Kidney (tissue), 14 donors: Measurements from ENCODE around the gene GET3. TPM values are rescaled to one million over a fixed set of nuclear protein-coding genes. Genes with fewer than 3 reads are reported as not detected.

Source experiments
- DNase-seq, 5 donors: peaks; one replicate each; pipeline ENCODE4 v3.0.0-alpha.2; 2013 to 2020
- FAIRE-seq: peaks from 2 replicates; lab custom pipeline; 2012; peaks lifted over from hg19 to GRCh38; lab: Jason Lieb, UNC
- H3K27ac ChIP-seq, 2 donors: one replicate each; pipeline ENCODE4 v1.7.0; 2013; ENCODE audit warnings: low read depth in 2 of 2, low read length in 2 of 2, inconsistent platforms in 1 of 2
- H3K27me3 ChIP-seq: one replicate; pipeline ENCODE4 v1.7.1; 2013; ENCODE audit warnings: low read length, inconsistent platforms; ENCODE audit not compliant: control insufficient read depth, insufficient read depth
- H3K36me3 ChIP-seq, 3 donors: one replicate each; pipeline versions ENCODE4 v1.7.0 to v1.7.1; 2013; ENCODE audit warnings: low read length in 3 of 3, control low read depth in 1 of 3, inconsistent platforms in 1 of 3; ENCODE audit not compliant: insufficient read depth in 3 of 3, control insufficient read depth in 2 of 3
- H3K4me1 ChIP-seq, 3 donors: one replicate each; pipeline versions ENCODE4 v1.7.0 to v1.7.1; 2013; ENCODE audit warnings: low read length in 3 of 3, inconsistent platforms in 1 of 3, low read depth in 1 of 3; ENCODE audit not compliant: control insufficient read depth in 2 of 3, insufficient read depth in 2 of 3
- H3K4me3 ChIP-seq, 3 donors: one replicate each; pipeline versions ENCODE4 v1.7.0 to v1.8.1; 2013; ENCODE audit warnings: low read length in 3 of 3, control low read depth in 1 of 3, inconsistent platforms in 1 of 3
- H3K9ac ChIP-seq, 3 donors: one replicate each; pipeline versions ENCODE4 v1.7.0 to v1.7.1; 2013; ENCODE audit warnings: low read length in 3 of 3, control low read depth in 1 of 3, inconsistent platforms in 1 of 3
- H3K9me3 ChIP-seq, 3 donors: one replicate each; pipeline versions ENCODE4 v1.7.0 to v1.7.1; 2013; ENCODE audit warnings: low read length in 3 of 3, control low read depth in 1 of 3, inconsistent platforms in 1 of 3; ENCODE audit not compliant: control insufficient read depth in 2 of 3, insufficient read depth in 1 of 3
- intact Hi-C: fragments of 100-400 bp; cut with DNase I; formaldehyde crosslinking; loops from one replicate; pipeline ENCODE4 v1.11.1; 2022
- polyA plus RNA-seq: library from polyadenylated mRNA; stranded (reverse); fragments of 350-450 nt; fragmentation: Illumina TruSeq; extraction: RNeasy Lipid Tissue Mini Kit (QIAGEN cat#74804); gene quantifications from one replicate; pipeline ENCODE4 v1.2.3, GENCODE V29; 2014; ENCODE audit warnings: low read depth, low replicate concordance; ENCODE audit not compliant: insufficient read depth
- total RNA-seq: library from RNA; stranded (reverse); fragmentation: NEBNext Ultra II Directional; extraction: Animal tissue kit (Norgen Biotek cat#: 25700); gene quantifications from one replicate; pipeline ENCODE4 v1.2.1, GENCODE V29; 2021
- TF ChIP-seq, protein P1 (sequence below): IDR thresholded peaks from 3 replicates; pipeline ENCODE4 v1.5.1; 2012; ENCODE audit warnings: mild to moderate bottlenecking, moderate library complexity, borderline replicate concordance; ENCODE audit not compliant: insufficient read depth; ENCODE audit errors: extremely low read depth
- donor health status: control.
- donor health status: control.
- donor health status: control.
- donor health status: control.
- donor health status: control.
- donor health status: DM: yes; HTN: yes; CAD: no.
- donor health status: Normal renal cell carcinoma (clear cell type).

GET3 gene
- total and polyA plus RNA-seq, 2 donors from 2014 or later: 71.3 to 132 TPM

GRCh38 chr19:12794196-12794941, 57.1 kb downstream of the GET3 start:
- Histone ChIP-seq H3K27me3 (no peaks in the 10 kb centered on the region), H3K4me1 (peaks cover 0 to 14% (median 4%) of the 10 kb centered on the region in 3 donors), H3K4me3 (peak overlapping the region in 2 of 3 donors; percentile 56 to 97), H3K9ac (peak overlapping the region in 1 of 3 donors; percentile 28), H3K27ac (peak overlapping the region; percentile 100), H3K36me3 (peaks cover 0 to 5% (median 2%) of the 10 kb centered on the region in 3 donors), H3K9me3 (no peaks in the 10 kb centered on the region)
- FAIRE-seq (no peak), DNase-seq (peak in 1 of 5 donors; percentile 25)
- TF ChIP-seq, protein P1, sequence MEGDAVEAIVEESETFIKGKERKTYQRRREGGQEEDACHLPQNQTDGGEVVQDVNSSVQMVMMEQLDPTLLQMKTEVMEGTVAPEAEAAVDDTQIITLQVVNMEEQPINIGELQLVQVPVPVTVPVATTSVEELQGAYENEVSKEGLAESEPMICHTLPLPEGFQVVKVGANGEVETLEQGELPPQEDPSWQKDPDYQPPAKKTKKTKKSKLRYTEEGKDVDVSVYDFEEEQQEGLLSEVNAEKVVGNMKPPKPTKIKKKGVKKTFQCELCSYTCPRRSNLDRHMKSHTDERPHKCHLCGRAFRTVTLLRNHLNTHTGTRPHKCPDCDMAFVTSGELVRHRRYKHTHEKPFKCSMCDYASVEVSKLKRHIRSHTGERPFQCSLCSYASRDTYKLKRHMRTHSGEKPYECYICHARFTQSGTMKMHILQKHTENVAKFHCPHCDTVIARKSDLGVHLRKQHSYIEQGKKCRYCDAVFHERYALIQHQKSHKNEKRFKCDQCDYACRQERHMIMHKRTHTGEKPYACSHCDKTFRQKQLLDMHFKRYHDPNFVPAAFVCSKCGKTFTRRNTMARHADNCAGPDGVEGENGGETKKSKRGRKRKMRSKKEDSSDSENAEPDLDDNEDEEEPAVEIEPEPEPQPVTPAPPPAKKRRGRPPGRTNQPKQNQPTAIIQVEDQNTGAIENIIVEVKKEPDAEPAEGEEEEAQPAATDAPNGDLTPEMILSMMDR: no peak
- intact Hi-C loops: loop anchor here (10.0 kb wide), 1 partner anchor 120 kb away; no protein-coding TSS in a partner anchor

GRCh38 chr19:12794971-12795381, 57.7 kb downstream of the GET3 start:
- no peak for FAIRE-seq
- Histone ChIP-seq H3K27ac (no peak overlapping the region), H3K4me3 (no peak overlapping the region)

DNA sequence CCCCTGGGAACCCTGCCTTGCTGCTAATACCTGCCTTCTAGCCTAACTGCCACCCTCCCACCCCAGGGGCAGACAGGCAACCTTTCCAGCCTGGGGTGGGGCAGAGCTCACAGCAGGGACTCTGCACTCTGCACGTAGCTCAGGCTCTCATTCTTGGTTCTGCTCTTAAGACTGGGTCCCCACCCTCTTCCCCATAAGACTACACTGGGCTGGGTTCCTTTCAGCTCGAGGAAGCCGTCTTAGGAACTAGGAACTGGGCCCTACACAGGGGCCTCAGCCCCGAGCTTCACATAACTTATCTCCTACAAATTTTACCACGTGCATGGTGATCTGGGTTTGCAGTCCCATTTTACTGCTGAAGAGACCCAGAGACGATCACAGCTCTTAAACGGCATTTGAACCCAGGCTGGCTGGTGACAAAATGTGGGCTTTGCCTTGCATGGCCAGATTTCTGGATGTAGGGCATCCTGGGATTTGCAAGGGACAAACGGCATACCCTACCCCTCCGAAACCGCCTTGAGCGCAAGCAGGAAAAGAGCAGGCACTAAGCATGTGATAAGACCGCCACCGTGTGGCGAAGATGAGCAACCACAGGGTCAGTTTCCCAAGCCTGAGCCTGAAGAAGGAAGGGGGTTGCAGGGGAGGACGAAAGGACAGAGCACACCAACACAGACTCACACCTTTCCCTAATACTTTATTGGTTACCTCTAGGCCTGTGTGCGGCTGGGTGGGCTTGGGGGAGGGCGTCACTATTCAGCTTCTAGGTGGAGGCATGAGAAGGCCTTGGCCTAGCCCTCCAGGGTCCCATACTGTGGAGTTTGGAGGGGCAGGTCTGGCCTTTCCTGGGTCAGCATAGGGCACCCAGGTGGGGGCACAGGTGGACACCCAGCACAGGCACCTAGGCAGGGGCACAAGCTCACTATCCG, 59.1 kb downstream of the GET3 start:
- no peaks in the 10 kb centered on the region for H3K27me3 ChIP-seq
- peak; percentile 83 to 93 (median 88) for DNase-seq
- no peak overlapping the region for H3K9ac ChIP-seq
- peak overlapping the region in 2 of 3 donors; percentile 20 to 23 for H3K4me3 ChIP-seq
- FAIRE-seq: no peak
- H3K36me3 ChIP-seq: peaks cover 0 to 10% (median 2%) of the 10 kb centered on the region in 3 donors
- TF ChIP-seq, protein P1: peak; percentile 100
- peak overlapping the region in 1 of 2 donors; percentile 43 for H3K27ac ChIP-seq
- peaks cover 0 to 18% (median 4%) of the 10 kb centered on the region in 3 donors for H3K4me1 ChIP-seq
- no peaks in the 10 kb centered on the region for H3K9me3 ChIP-seq
- intact Hi-C loops: loop anchor here (10.0 kb wide), 1 partner anchor 122 kb away; no protein-coding TSS in a partner anchor

More at GRCh38 chr19:12794971-12795381, 57.7 kb downstream of the GET3 start:
- Histone ChIP-seq H3K36me3 (peaks cover 0 to 9% (median 2%) of the 10 kb centered on the region in 3 donors), H3K4me1 (peaks cover 0 to 14% (median 4%) of the 10 kb centered on the region in 3 donors), H3K9me3 (no peaks in the 10 kb centered on the region), H3K9ac (no peak overlapping the region), H3K27me3 (no peaks in the 10 kb centered on the region)
- TF ChIP-seq, protein P1: no peak
- intact Hi-C loops: loop anchor here (10.0 kb wide), 1 partner anchor 120 kb away; no protein-coding TSS in a partner anchor
- no peak for DNase-seq
